Activated CD8-positive, alpha-beta T cell treated with anti-CD3 and anti-CD28 coated beads, Interleukin-2, amount 10 ng/mL, durations not matched to agents 7 days and 5 days (primary cell): ENCODE results near the gene RBM18. TPM values are rescaled to one million over a fixed set of nuclear protein-coding genes. Genes with fewer than 3 reads are reported as not detected.

Source experiments
- ATAC-seq: fragments of 150-1000 bp; cut with Tn5 transposase; one replicate; pipeline ENCODE4 v1.10.0; 2021; ENCODE audit warnings: moderate library complexity
- CTCF ChIA-PET: fragments of 350-600 bp; sonication (Branson Sonifier 250); formaldehyde crosslinking; loops from one replicate; lab custom pipeline; 2021; ENCODE audit warnings: antibody characterized with exemption; lab: Charles Lee
- POLR2A ChIA-PET: fragments of 350-600 bp; sonication (Branson Sonifier 250); formaldehyde crosslinking; loops from one replicate; lab custom pipeline; 2021; ENCODE audit warnings: antibody characterized with exemption; lab: Charles Lee
- DNase-seq: peaks from one replicate; pipeline ENCODE4 v3.0.0-alpha.2; 2020
- H3K27ac Mint-ChIP-seq: one replicate; pipeline ENCODE4 v1.8.0; 2021; ENCODE audit warnings: mild to moderate bottlenecking, mixed read lengths
- H3K27me3 Mint-ChIP-seq: one replicate; pipeline ENCODE4 v1.8.0; 2021; ENCODE audit warnings: low read depth, mixed read lengths
- H3K36me3 Mint-ChIP-seq: one replicate; pipeline ENCODE4 v1.8.0; 2021; ENCODE audit warnings: low read depth, mixed read lengths
- H3K4me1 Mint-ChIP-seq: one replicate; pipeline ENCODE4 v1.8.0; 2021; ENCODE audit warnings: low read depth, mixed read lengths
- H3K4me3 Mint-ChIP-seq: one replicate; pipeline ENCODE4 v1.8.0; 2021; ENCODE audit warnings: mild to moderate bottlenecking, mixed read lengths
- H3K9me3 Mint-ChIP-seq: one replicate; pipeline ENCODE4 v1.8.0; 2022; ENCODE audit warnings: mixed read lengths; ENCODE audit not compliant: insufficient read depth
- total RNA-seq, 2 experiments: library from RNA; stranded (reverse); gene quantifications; one replicate each; pipeline ENCODE4 v1.2.3, GENCODE V29; 2021

RBM18 gene
- total RNA-seq, 2 experiments from 2014 or later, result 22.9 to 23.9 TPM

DNA sequence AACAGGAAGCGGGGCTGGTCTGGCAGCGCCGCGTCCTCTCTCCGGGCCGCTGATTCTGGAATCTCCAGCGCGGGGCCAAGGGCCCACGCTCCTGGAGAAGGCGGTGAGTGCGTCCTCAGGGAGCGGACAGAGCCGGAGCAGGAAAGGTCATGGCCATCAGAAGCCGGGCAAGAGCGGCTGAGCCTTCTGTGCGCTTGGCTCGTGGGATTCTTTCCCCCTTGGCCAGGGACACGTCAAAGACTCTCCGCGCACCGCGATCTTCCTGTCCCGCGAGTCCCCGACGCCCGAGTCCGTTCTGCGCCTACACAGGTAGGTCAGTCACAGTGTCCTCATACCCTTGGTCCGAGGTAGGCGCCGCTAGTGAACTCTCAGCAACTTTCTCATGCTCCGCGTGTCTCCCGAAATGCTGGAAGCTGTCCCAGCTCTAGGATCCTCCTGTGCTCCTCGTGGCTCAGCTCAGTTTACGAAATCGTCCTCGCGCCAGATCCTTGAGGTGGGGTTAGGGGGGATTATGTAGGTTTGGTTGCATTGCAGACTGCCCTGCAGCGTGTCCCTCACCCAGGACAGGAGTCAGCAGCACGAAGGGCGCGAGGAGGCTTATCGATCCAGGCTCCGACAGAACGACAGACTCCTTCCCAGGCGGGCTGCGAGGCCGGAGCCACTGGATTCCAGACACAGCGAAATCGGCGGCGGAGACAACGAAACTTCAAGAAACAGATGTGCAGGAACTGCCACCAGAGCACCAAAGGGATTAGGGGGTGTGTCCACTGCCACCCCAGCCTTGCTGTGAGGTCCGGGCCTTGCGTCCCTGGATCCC lies 44.6 kb downstream of the RBM18 start:
- ChIA-PET POLR2A (no interaction called here), CTCF (interaction anchor here (0.9 to 1.0 kb wide), 2 partner anchors 9 to 121 kb away, joined by 3 to 4 read pairs; no protein-coding TSS in a partner anchor)
- DNase-seq, result no peak
- no peak overlapping the region for H3K27ac Mint-ChIP-seq
- H3K4me3 Mint-ChIP-seq, result peak overlapping the region; percentile 59
- H3K9me3 Mint-ChIP-seq, result no peaks in the 10 kb centered on the region
- no peaks in the 10 kb centered on the region for H3K36me3 Mint-ChIP-seq
- peaks cover 79% of the 10 kb centered on the region for H3K27me3 Mint-ChIP-seq
- ATAC-seq, result no peak
- peaks cover 30% of the 10 kb centered on the region for H3K4me1 Mint-ChIP-seq

DNA sequence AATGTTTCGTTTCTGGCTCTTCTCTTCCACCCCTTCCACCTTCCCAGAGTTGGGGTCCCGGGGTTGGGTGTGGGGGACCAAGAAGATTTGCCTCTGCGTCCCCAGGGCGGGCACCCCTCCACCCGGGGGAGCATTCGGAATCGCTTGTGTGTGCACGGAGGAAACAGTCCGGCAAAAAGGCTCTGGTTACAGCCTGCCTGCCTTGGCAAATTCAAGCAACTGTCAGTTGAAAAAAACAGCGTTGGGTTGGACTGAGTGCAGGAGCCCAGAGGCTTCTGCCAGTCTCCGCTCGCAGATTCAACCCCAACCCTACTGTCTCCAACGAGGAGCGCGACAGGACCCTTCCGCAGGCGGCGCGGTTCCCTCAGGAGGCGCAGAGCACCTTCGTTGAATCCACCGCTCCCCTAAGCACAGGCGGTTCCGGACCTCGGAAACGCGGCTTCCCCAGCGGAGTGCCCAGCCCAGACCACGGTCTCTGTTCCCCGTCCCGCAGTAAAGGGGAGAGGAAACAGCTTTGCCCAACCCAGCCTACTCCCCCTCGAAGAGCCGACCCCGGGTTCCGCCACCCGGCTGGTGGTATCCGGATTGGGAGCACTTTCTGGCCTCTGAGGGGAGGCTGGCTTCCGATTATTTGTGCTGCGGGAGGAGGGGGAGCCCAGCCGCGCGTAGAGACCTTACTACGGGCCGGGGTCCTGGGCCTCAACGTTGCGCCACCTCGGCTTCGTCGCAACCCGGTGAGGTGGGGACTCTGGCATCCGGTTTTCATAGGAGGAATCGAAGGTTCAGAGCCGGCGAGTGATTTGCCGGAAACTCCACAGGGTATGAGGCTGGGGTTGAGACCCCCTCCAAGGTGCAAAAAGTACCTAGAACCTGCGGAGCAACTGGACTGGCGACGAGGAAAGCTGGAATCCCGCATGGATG lies 45.4 kb downstream of the RBM18 start:
- no peak for DNase-seq
- Mint-ChIP-seq H3K27ac (no peak overlapping the region), H3K4me3 (peak overlapping the region; percentile 59), H3K9me3 (no peaks in the 10 kb centered on the region), H3K36me3 (no peaks in the 10 kb centered on the region), H3K4me1 (peaks cover 30% of the 10 kb centered on the region), H3K27me3 (peaks cover 80% of the 10 kb centered on the region)
- ChIA-PET POLR2A (no interaction called here), CTCF (no interaction called here)
- peak; percentile 49 for ATAC-seq

DNA sequence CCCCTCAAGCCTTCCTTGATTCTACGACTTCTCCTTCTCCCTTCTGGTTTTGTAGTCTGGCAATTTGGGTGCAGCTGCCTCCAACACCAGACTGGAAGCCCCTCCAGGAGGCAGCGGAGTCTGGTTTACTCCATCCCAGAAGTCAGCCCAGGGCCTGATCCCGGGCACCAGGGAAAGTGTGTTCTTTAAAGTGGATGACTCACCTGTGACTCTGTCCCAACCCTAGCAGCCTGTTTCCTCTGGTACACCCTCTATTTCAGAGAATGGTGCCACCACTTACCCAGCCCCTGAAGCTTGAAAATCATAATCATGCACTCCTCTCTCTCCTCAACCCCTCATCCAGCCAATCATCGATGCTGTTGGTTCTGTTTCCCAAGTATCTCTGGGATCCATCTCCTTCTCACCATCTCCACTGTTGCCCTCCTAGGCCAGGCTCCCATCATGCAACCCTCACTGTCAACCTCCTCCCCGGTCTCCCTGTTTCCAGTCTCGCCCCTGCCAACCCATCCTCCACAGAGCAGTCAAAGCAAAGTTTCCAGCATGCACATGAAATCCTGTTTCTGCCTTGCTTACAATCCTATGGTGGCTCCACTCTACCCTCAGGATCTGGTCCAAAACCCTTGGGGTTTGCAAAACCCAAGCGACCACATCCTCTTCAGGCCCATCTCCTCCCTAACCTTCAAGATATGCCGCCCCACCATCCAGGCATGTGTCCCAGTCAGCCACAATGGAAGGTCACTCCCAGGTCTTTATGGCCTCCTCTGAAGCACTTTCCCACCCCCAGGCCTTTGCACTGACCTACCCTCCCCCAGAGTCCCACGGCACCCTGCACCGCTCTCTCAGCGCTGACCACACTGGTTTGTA lies 46.3 kb downstream of the RBM18 start:
- Mint-ChIP-seq H3K27me3 (peaks cover 80% of the 10 kb centered on the region), H3K9me3 (no peaks in the 10 kb centered on the region), H3K4me1 (peaks cover 32% of the 10 kb centered on the region), H3K4me3 (peak overlapping the region; percentile 59), H3K27ac (no peak overlapping the region), H3K36me3 (no peaks in the 10 kb centered on the region)
- DNase-seq, result peak; percentile 34
- POLR2A ChIA-PET, result no interaction called here
- CTCF ChIA-PET, result interaction anchor here (1.1 kb wide), 1 partner anchor 132 kb away, joined by 3 read pairs; no protein-coding TSS in a partner anchor
- ATAC-seq, result peak; percentile 7

DNA sequence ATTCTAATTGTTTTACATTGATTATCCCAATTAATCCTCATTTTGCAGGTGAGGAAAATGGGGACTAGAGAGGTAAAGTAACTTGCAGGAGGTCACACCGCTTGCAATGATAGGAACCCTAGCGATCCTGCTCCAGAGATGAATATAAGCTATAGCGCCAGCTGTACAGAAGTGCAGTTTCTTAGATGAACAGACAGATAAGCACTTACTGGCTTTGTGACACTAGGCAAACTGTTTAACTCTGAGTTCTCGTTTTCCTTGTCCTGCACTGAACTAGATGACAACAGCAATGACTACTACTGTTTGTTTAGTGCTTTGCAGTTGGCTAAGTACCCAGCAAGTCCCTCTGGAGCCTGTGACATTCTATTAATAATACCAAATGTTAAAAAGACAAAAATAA lies 47.0 kb downstream of the RBM18 start:
- ChIA-PET POLR2A (no interaction called here), CTCF (interaction anchor here (1.1 kb wide), 1 partner anchor 133 kb away, joined by 3 read pairs; no protein-coding TSS in a partner anchor)
- ATAC-seq, result no peak
- Mint-ChIP-seq H3K36me3 (no peaks in the 10 kb centered on the region), H3K27ac (no peak overlapping the region), H3K9me3 (no peaks in the 10 kb centered on the region), H3K4me1 (peaks cover 31% of the 10 kb centered on the region), H3K4me3 (no peak overlapping the region), H3K27me3 (peaks cover 80% of the 10 kb centered on the region)
- DNase-seq, result no peak

DNA sequence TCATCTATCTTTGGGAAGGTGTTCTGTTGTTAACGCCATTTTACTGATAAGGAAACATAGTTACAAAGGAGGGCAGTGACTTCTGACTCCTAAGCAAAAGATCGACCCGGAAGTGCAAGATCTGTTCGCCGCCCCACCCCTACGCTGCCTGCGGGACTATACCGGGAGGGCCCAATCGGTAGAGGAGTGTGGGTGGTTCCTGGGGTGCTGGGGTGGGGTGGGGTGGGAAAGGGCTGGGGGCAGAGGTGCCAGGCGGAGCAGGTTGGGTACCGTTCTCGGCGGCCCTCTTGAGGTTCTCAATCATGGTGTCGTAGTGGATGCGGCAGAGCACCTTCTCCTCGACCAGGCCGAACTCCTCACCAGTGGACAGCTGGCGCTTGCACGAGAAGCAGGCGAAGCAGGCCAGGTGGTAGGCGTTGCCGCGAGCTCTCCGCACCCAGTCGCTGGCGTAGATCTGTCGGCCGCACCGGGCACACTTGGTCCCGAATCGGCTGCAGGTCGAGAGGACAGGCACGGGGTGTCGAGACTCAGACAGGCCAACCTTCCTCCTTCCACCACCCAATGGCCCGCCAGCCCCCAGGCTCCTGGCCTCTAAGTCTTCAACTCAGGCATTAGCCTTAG lies 47.7 kb downstream of the RBM18 start:
- H3K4me3 Mint-ChIP-seq, result no peak overlapping the region
- peaks cover 31% of the 10 kb centered on the region for H3K4me1 Mint-ChIP-seq
- POLR2A ChIA-PET, result no interaction called here
- no peaks in the 10 kb centered on the region for H3K36me3 Mint-ChIP-seq
- no peak overlapping the region for H3K27ac Mint-ChIP-seq
- peaks cover 80% of the 10 kb centered on the region for H3K27me3 Mint-ChIP-seq
- no peaks in the 10 kb centered on the region for H3K9me3 Mint-ChIP-seq
- CTCF ChIA-PET, result interaction anchor here (1.1 kb wide), 1 partner anchor 134 kb away, joined by 3 read pairs; no protein-coding TSS in a partner anchor
- ATAC-seq (no peak), DNase-seq (no peak)

DNA sequence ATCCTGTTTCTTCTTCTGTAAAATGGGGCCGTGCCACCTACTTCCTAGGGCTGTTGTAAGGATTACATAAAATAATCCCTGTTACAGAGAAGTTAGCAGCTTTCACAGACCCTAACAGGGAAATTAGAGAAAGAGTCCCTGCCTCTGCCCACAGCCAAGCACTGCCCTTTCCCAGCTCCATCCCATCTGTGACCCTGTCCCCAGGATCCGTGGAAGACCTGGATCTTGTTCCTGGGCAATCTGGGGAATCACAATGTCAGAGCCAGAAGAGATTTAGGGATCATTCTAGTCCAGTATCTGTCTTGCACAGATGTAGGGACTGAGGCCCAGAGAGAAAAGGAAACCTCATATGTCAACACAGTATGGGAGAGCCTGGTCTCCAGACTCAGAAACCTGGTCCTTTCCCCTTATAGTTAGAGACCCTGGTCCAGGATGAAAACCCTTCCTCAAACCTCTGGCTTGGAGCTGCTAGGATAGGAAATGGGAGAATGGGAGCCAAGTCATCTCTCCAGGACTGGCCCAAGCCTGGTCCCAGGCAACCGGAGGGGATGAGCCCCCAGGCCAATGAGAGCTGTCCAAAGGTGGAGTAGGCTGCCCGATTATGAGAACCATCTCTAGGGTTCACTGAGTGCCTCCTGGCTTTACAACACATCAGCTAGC lies 48.4 kb downstream of the RBM18 start:
- DNase-seq, result no peak

DNA sequence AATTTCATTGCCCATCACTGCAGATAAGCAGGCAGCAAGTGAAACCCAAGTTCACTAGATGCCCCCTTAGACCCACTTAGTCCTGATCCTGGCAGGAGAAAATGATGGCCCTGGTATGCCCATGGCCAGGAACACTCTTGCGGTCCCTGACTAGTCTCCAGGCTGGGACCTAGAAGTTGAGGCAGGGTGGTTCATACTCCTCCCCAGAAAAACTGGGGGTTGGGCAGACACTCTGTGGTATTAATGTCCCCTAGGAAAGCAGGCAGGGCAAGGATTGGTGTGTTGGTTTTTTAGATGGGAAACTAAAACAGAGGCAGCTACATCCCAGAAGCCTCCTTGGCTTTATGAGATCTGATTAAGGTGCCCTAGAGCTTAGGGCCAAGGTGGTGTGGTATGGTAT lies 49.0 kb downstream of the RBM18 start:
- no peak for DNase-seq
- H3K27ac Mint-ChIP-seq, result no peak overlapping the region
- CTCF ChIA-PET, result no interaction called here
- ATAC-seq, result no peak
- peaks cover 31% of the 10 kb centered on the region for H3K4me1 Mint-ChIP-seq
- H3K27me3 Mint-ChIP-seq, result peaks cover 81% of the 10 kb centered on the region
- no peaks in the 10 kb centered on the region for H3K36me3 Mint-ChIP-seq
- no peak overlapping the region for H3K4me3 Mint-ChIP-seq
- POLR2A ChIA-PET, result no interaction called here
- H3K9me3 Mint-ChIP-seq, result no peaks in the 10 kb centered on the region

More for the DNA sequence above, 48.4 kb downstream of the RBM18 start:
- Mint-ChIP-seq H3K4me1 (peaks cover 31% of the 10 kb centered on the region), H3K4me3 (no peak overlapping the region), H3K9me3 (no peaks in the 10 kb centered on the region), H3K27me3 (peaks cover 80% of the 10 kb centered on the region), H3K27ac (no peak overlapping the region), H3K36me3 (no peaks in the 10 kb centered on the region)
- ChIA-PET POLR2A (no interaction called here), CTCF (no interaction called here)
- no peak for ATAC-seq

DNA sequence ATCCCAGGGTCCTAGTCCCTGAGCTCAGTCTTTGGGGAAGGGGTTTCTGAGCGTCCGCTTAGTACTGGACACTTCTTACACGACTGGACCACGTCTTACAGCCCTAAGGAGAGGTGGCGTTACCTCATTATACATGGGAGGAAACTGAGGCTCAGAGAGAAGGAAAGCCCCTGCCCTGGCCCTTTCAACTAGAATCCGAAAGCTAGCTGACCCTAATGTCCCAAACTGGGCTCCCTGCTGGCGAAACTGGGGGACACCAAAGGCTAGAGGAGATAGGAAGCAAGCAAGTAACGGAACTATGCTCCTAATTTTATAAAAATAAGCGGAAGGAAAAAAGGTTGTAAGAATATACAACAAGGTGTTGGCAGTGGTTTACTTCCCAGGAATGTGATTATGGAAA lies 50.1 kb downstream of the RBM18 start:
- ATAC-seq (no peak), DNase-seq (no peak)
- Mint-ChIP-seq H3K36me3 (no peaks in the 10 kb centered on the region), H3K9me3 (no peaks in the 10 kb centered on the region), H3K27me3 (peaks cover 73% of the 10 kb centered on the region), H3K4me3 (peak overlapping the region; percentile 49), H3K4me1 (peaks cover 23% of the 10 kb centered on the region), H3K27ac (no peak overlapping the region)
- CTCF ChIA-PET, result no interaction called here
- POLR2A ChIA-PET, result no interaction called here

DNA sequence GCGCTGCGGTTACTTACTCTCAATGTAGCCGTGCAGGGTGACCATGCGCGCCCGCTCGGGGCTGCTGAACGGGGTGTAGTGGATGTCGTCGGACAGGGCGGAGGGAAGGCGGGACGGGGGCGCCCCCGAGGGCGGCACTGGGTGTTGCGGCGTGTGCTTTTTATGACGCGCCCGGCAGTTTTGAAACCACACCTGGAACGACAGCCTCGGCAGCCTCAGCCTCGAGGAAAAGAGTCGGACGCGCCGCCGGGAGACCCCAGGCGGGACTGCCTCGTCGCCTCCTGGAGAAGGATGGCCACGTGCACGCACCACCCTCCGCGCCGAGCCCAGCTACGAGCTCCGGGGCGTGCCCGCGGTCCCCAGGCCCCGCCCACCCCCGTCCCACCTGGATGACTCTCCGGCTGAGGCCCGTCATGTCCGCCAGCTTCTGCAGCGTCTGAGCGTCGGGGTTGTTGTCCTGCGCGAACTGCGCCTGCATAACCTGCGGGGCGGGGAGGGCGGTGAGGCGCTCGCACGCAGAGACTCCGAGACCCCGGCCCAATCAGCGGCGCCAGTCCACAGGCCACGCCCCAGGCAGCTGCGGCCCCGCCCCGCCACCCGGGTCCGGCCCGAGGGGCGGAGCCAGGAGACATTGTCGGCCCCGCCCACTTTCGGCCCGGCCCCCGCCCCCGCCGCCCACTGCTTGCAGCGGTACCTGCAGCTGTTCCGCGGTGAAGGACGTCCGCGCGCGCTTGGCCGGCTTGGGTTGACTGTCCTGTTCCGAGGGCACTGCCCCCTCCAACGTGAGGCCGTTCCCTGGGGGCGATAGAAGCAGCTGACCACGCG lies 50.8 kb downstream of the RBM18 start:
- H3K4me1 Mint-ChIP-seq, result peaks cover 16% of the 10 kb centered on the region
- no peaks in the 10 kb centered on the region for H3K36me3 Mint-ChIP-seq
- H3K4me3 Mint-ChIP-seq, result peak overlapping the region; percentile 49
- H3K9me3 Mint-ChIP-seq, result no peaks in the 10 kb centered on the region
- H3K27ac Mint-ChIP-seq, result no peak overlapping the region
- ChIA-PET POLR2A (interaction anchor here (1.0 kb wide), 1 partner anchor 51 kb away, joined by 3 read pairs; the partner anchor contains the start of genes MRRF and RBM18), CTCF (interaction anchor here (0.7 kb wide), 1 partner anchor 151 kb away, joined by 3 read pairs; no protein-coding TSS in a partner anchor)
- DNase-seq (peak; percentile 67), ATAC-seq (peak; percentile 88)
- H3K27me3 Mint-ChIP-seq, result peaks cover 66% of the 10 kb centered on the region

DNA sequence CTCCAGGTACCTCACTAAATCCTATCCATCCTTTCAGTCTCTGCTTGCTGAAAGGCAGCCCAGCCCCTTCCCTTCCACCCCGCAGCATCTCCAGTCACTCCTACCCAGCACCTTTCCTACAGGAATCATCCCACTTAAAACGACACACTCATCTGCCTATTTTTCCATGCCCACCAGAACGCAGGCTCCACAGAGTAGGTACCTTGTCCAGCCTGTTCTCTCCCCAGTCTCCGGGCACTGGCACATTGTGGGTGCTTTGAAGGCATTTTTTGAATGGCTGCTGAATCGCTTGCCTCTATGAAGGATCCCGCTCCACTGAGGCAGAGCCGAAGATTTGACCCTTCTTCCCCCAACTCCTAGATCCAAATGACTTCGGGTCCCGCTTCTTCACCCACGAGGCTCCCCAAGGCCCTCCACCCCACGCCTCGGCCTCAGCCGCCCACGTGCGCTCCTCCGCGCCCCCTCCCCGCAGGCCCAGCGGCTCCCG lies 51.5 kb downstream of the RBM18 start:
- peaks cover 60% of the 10 kb centered on the region for H3K27me3 Mint-ChIP-seq
- no peak for ATAC-seq
- POLR2A ChIA-PET, result interaction anchor here (1.0 kb wide), 1 partner anchor 52 kb away, joined by 3 read pairs; the partner anchor contains the start of genes MRRF and RBM18
- H3K27ac Mint-ChIP-seq, result no peak overlapping the region
- CTCF ChIA-PET, result no interaction called here
- no peak for DNase-seq
- H3K4me3 Mint-ChIP-seq, result peak overlapping the region; percentile 8
- peaks cover 9% of the 10 kb centered on the region for H3K4me1 Mint-ChIP-seq
- H3K9me3 Mint-ChIP-seq, result no peaks in the 10 kb centered on the region
- no peaks in the 10 kb centered on the region for H3K36me3 Mint-ChIP-seq
